ENCODE measurements around the gene COX18. TPM values are rescaled to one million over a fixed set of nuclear protein-coding genes. Genes with fewer than 3 reads are reported as not detected.

COX18 gene
- total and polyA plus RNA-seq, 2 experiments from 2014 or later: 9.6 to 44.7 TPM

- H3K4me3 Mint-ChIP-seq: no peak overlapping the region
- peak overlapping the region; percentile 35 for H3K4me2 ChIP-seq
Measured at GRCh38 chr4:73055241-73055897, 14.1 kb downstream of the COX18 start.

More at GRCh38 chr4:73055241-73055897, 14.1 kb downstream of the COX18 start:
- H2AFZ ChIP-seq: no peak overlapping the region
- H3K27me3 ChIP-seq (ENCODE audit: insufficient read depth): no peaks in the 10 kb centered on the region
- H3K4me1 ChIP-seq (ENCODE audit: insufficient read depth): peaks cover 39% of the 10 kb centered on the region
- ATAC-seq: no peak
- no peaks in the 10 kb centered on the region for H4K20me1 ChIP-seq (replicated peaks; ENCODE audit: insufficient read depth)
- peaks cover 11% of the 10 kb centered on the region; the same call in 1 of the 2 replicates for H3K36me3 ChIP-seq (ENCODE audit: insufficient read depth)
- H3F3A ChIP-seq (replicated peaks; ENCODE audit: low read depth): no peaks in the 10 kb centered on the region; the same call in 1 of the 2 replicates
- H3K27ac Mint-ChIP-seq: peak overlapping the region; percentile 83
- H3K4me3 ChIP-seq: no peak overlapping the region
- H3K9me2 ChIP-seq (ENCODE audit: insufficient read depth): no peaks in the 10 kb centered on the region
- H3K27me3 Mint-ChIP-seq (ENCODE audit: insufficient read depth, low read depth, poor library complexity): peaks cover 2% of the 10 kb centered on the region
- H3K9me3 Mint-ChIP-seq: no peaks in the 10 kb centered on the region
- H3K4me1 Mint-ChIP-seq: peaks cover 43% of the 10 kb centered on the region
- TF ChIP-seq, protein P1, sequence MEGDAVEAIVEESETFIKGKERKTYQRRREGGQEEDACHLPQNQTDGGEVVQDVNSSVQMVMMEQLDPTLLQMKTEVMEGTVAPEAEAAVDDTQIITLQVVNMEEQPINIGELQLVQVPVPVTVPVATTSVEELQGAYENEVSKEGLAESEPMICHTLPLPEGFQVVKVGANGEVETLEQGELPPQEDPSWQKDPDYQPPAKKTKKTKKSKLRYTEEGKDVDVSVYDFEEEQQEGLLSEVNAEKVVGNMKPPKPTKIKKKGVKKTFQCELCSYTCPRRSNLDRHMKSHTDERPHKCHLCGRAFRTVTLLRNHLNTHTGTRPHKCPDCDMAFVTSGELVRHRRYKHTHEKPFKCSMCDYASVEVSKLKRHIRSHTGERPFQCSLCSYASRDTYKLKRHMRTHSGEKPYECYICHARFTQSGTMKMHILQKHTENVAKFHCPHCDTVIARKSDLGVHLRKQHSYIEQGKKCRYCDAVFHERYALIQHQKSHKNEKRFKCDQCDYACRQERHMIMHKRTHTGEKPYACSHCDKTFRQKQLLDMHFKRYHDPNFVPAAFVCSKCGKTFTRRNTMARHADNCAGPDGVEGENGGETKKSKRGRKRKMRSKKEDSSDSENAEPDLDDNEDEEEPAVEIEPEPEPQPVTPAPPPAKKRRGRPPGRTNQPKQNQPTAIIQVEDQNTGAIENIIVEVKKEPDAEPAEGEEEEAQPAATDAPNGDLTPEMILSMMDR (conservative IDR thresholded peaks at IDR 0.05; ENCODE audit: low read depth in 2 of 2): no peak
- TF ChIP-seq CREB1 (CRISPR knock-in tag; IDR thresholded peaks at IDR 0.05; ENCODE audit: low read depth) (no peak), EZH2phosphoT487 (IDR thresholded peaks at IDR 0.05; ENCODE audit: unreplicated experiment) (no peak), JUNB (IDR thresholded peaks at IDR 0.05; ENCODE audit: unreplicated experiment) (no peak), ZNF114 (CRISPR knock-in tag; IDR thresholded peaks at IDR 0.05) (no peak), STAT1 (IDR thresholded peaks at IDR 0.05; ENCODE audit: unreplicated experiment) (no peak), NANOG (IDR thresholded peaks at IDR 0.05; ENCODE audit: borderline replicate concordance) (no peak), ZNF462 (CRISPR knock-in tag; IDR thresholded peaks at IDR 0.05) (no peak), EZH2 (IDR thresholded peaks at IDR 0.05; ENCODE audit: low read depth, unreplicated experiment) (no peak), POLR2AphosphoS5 (IDR thresholded peaks at IDR 0.05; ENCODE audit: low read depth) (no peak), ZNF331 (CRISPR knock-in tag; IDR thresholded peaks at IDR 0.05; ENCODE audit: low read depth) (no peak)
- TF ChIP-seq, protein P2, sequence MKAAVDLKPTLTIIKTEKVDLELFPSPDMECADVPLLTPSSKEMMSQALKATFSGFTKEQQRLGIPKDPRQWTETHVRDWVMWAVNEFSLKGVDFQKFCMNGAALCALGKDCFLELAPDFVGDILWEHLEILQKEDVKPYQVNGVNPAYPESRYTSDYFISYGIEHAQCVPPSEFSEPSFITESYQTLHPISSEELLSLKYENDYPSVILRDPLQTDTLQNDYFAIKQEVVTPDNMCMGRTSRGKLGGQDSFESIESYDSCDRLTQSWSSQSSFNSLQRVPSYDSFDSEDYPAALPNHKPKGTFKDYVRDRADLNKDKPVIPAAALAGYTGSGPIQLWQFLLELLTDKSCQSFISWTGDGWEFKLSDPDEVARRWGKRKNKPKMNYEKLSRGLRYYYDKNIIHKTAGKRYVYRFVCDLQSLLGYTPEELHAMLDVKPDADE (IDR thresholded peaks at IDR 0.05): no peak
- TF ChIP-seq, protein P3, sequence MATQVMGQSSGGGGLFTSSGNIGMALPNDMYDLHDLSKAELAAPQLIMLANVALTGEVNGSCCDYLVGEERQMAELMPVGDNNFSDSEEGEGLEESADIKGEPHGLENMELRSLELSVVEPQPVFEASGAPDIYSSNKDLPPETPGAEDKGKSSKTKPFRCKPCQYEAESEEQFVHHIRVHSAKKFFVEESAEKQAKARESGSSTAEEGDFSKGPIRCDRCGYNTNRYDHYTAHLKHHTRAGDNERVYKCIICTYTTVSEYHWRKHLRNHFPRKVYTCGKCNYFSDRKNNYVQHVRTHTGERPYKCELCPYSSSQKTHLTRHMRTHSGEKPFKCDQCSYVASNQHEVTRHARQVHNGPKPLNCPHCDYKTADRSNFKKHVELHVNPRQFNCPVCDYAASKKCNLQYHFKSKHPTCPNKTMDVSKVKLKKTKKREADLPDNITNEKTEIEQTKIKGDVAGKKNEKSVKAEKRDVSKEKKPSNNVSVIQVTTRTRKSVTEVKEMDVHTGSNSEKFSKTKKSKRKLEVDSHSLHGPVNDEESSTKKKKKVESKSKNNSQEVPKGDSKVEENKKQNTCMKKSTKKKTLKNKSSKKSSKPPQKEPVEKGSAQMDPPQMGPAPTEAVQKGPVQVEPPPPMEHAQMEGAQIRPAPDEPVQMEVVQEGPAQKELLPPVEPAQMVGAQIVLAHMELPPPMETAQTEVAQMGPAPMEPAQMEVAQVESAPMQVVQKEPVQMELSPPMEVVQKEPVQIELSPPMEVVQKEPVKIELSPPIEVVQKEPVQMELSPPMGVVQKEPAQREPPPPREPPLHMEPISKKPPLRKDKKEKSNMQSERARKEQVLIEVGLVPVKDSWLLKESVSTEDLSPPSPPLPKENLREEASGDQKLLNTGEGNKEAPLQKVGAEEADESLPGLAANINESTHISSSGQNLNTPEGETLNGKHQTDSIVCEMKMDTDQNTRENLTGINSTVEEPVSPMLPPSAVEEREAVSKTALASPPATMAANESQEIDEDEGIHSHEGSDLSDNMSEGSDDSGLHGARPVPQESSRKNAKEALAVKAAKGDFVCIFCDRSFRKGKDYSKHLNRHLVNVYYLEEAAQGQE (IDR thresholded peaks at IDR 0.05; ENCODE audit: unreplicated experiment): no peak
- no peak for DNase-seq (ENCODE audit: low spot score)
- peaks cover 50% of the 10 kb centered on the region for H3K36me3 Mint-ChIP-seq (ENCODE audit: low read depth)
- H3K27ac ChIP-seq (ENCODE audit: low read depth): peak overlapping the region; percentile 74; the same call in 1 of the 2 replicates
- no peaks in the 10 kb centered on the region for H3K79me2 ChIP-seq (replicated peaks; ENCODE audit: insufficient read depth)
